GM19099 (cell line): Measurements from ENCODE around the gene PHACTR1.

Experiments used
- POLR2A ChIP-seq: IDR thresholded peaks from 3 replicates; pipeline ENCODE4 v1.6.1; 2011; ENCODE audit warnings: low read depth; ENCODE audit not compliant: insufficient read length; ENCODE audit errors: extremely low read depth

The PHACTR1 gene

GRCh38 chr6:13024616-13025015 is 308.0 kb downstream of the PHACTR1 start:
- no peak for TF ChIP-seq POLR2A

GRCh38 chr6:13025893-13026499 is 309.4 kb downstream of the PHACTR1 start:
- no peak for TF ChIP-seq POLR2A

GRCh38 chr6:13026557-13026956 is 310.0 kb downstream of the PHACTR1 start:
- no peak for TF ChIP-seq POLR2A

- no peak for TF ChIP-seq POLR2A
These were observed 310.6 kb downstream of the PHACTR1 start for GRCh38 chr6:13027207-13027606.

- no peak for TF ChIP-seq POLR2A
These were observed 313.8 kb downstream of the PHACTR1 start for GRCh38 chr6:13030396-13030795.

- no peak for TF ChIP-seq POLR2A
These were observed 316.0 kb downstream of the PHACTR1 start for GRCh38 chr6:13032566-13032965.

GRCh38 chr6:13033145-13033544 is 316.6 kb downstream of the PHACTR1 start:
- no peak for TF ChIP-seq POLR2A

GRCh38 chr6:13034316-13034715 is 317.7 kb downstream of the PHACTR1 start:
- TF ChIP-seq POLR2A, result no peak

- no peak for TF ChIP-seq POLR2A
These were observed 319.0 kb downstream of the PHACTR1 start for GRCh38 chr6:13035606-13036005.

GRCh38 chr6:13038315-13038714 is 321.7 kb downstream of the PHACTR1 start:
- no peak for TF ChIP-seq POLR2A

- no peak for TF ChIP-seq POLR2A
These were observed 322.2 kb downstream of the PHACTR1 start for GRCh38 chr6:13038741-13039190.

GRCh38 chr6:13044390-13044789 is 327.8 kb downstream of the PHACTR1 start:
- no peak for TF ChIP-seq POLR2A

GRCh38 chr6:13044896-13045295 is 328.3 kb downstream of the PHACTR1 start:
- TF ChIP-seq POLR2A, result no peak

- no peak for TF ChIP-seq POLR2A
These were observed 329.1 kb downstream of the PHACTR1 start for GRCh38 chr6:13045676-13046075.

- no peak for TF ChIP-seq POLR2A
These were observed 329.5 kb downstream of the PHACTR1 start for GRCh38 chr6:13046084-13046483.

GRCh38 chr6:13048113-13048512 is 331.5 kb downstream of the PHACTR1 start:
- TF ChIP-seq POLR2A, result no peak

GRCh38 chr6:13049666-13050254 is 333.2 kb downstream of the PHACTR1 start:
- TF ChIP-seq POLR2A, result no peak
